ENCODE data around the gene SPSB1.

- TF ChIP-seq PATZ1 (CRISPR knock-in tag; IDR thresholded peaks at IDR 0.05; ENCODE audit: borderline replicate concordance) (no peak), ZFP3 (CRISPR knock-in tag; IDR thresholded peaks at IDR 0.05) (no peak), RARB (CRISPR knock-in tag; IDR thresholded peaks at IDR 0.05) (no peak), CSDC2 (CRISPR knock-in tag; IDR thresholded peaks at IDR 0.05) (no peak)
Measured at GRCh38 chr1:9349331-9349851, 56.7 kb downstream of the SPSB1 start.
